T-helper 2 cell (primary cell): ENCODE measurements around the gene FGD6.
"Not testable (repeated sequence)": the region's sequence is repeated elsewhere in the genome, so short reads cannot be mapped to it uniquely, and the experiment has no call there.

ENCODE experiments used
- DNase-seq, 5 experiments: peaks; one replicate each; pipeline versions ENCODE4 v3.0.0 to v3.0.0-alpha.2; 2012 to 2022

The FGD6 gene

GRCh38 chr12:95234187-95234586, 16.9 kb upstream of the FGD6 start:
- not testable (repeated sequence) for DNase-seq

DNA sequence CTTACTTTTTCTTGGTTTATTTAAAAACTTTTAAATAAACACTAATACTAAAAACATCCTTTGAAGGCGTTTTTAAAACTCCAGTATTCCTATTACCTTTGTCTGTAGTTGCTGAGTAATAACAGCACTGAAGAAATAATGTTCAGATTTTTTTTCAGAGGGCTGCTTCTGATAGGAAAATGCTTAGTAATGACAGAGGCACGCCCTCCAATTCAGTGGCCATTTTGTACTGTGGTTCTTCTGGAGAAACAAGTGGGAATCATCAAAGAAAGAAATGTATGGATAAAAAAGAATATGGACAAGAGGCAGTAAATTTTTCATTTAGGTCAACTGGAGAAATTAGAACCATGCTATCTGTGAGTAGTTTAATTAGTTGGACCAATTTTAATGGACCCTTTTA, 13.9 kb upstream of the FGD6 start:
- no peak for DNase-seq

DNA sequence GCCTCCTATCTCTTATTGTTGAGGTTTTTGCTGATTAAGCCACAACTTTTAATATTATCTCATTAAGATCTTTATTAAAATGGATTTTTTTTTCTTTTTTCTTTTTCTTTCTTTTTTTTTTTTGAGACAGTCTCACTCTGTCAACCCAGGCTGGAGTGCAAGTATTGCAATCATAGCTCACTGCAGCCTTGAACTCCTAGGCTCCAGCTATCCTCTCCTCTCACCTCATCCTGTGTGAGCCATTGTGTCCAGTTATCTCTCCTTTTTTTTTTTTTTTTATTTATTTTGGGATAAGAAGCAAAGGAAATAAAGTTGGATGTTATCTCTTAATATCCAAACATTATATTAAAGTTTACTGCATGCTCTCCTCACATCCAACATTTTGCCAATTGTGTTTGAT, 13.0 kb upstream of the FGD6 start:
- DNase-seq, result no peak

DNA sequence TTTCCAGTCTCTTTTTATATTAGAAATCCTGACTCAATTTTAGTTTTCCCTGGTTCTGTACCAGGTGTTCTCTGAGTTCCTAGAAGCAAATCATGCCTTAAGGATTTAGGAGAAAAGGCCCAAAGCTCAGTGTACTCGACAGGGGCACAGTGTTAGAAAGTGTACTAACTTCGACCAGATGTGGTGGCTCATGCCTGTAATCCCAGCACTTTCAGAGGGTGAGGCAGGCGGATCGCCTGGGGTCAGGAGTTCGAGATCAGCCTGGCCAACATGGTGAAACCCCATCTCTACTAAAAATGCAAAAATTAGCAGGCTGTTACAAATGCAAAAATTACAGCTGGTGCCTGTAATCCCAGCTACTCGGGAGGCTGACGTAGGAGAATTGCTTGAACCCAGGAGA, 12.4 kb upstream of the FGD6 start:
- DNase-seq, result no peak

- no peak for DNase-seq
Measured at GRCh38 chr12:95228617-95229016, 11.3 kb upstream of the FGD6 start.

GRCh38 chr12:95227818-95228356, 10.6 kb upstream of the FGD6 start:
- no peak for DNase-seq

- DNase-seq, result no peak
Measured at GRCh38 chr12:95225645-95226212, 8.5 kb upstream of the FGD6 start.

DNA sequence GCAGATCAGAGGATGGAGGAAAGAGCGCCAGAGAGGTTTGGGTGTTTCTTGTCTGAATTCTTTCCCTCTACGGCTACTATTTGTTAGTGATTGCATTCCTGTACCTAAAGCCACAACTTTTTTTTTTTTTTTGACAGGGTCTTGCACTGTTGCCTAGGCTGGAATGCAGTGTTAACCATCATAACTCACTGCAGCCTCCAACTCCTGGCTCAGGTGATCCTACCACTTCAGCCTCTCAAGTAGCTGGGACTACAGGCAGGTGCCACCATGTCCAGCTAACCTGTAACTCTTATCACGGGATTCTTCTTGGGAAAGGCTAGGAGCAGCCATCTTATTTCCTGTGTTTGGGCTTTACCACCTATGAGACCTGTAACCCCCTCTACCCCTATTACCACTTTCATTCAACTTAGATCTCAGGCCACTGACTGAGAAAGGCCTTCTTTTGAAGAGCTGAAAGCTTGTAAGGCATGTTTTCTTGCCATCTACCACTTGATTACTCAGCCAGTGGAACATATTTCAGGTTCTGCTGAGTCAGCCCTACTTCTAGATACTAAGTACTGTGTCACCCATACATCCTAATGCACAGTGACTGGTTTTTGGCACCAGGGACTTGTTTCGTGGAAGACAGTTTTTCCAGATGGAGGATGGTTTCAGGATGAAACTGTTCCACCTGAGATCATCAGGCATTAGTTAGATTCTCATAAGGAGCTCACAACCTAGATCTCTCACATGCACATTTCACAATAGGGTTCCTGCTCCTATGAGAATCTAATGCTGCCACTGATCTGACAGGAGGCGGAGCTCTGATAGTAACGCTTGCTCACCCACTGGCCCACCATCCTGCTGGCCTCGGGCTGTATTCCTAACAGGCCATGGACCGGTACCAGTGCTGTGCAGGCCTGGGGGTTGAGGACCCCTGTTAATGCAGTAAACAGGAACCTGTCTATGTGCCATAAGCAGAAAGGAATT, 7.2 kb upstream of the FGD6 start:
- no peak for DNase-seq

GRCh38 chr12:95220726-95221125, 3.5 kb upstream of the FGD6 start:
- no peak for DNase-seq

- no peak for DNase-seq
Measured at GRCh38 chr12:95220190-95220589, 2.9 kb upstream of the FGD6 start.

GRCh38 chr12:95218150-95219133, 1.2 kb upstream of the FGD6 start:
- peak in 4 of 5 experiments; percentile 6 to 78 (median 29) for DNase-seq

GRCh38 chr12:95216711-95217376, 423 bp downstream of the FGD6 start:
- DNase-seq, result peak in 1 of 5 experiments; percentile 27

- DNase-seq, result no peak
Measured at GRCh38 chr12:95215949-95216348, 1.3 kb downstream of the FGD6 start.

- no peak for DNase-seq
Measured at GRCh38 chr12:95214466-95214865, 2.8 kb downstream of the FGD6 start.

DNA sequence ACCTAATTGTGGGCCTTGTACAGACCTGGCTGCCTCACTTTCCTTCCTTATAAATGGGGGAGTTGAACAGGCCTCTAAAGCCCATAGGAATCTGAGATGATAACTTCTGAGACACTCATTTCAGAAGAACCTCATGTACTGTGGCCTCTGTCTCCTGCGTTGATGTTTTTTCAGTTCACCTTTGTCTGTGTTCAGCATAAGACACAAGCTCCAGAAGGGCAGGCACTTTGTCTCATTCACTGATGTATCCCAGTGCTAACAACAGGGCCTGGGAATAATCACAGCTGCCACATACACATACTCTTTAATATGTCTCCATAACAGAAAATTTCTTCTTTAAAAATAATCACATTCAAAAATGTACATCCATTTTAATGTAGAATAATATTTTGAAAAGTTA, 3.3 kb downstream of the FGD6 start:
- no peak for DNase-seq

DNA sequence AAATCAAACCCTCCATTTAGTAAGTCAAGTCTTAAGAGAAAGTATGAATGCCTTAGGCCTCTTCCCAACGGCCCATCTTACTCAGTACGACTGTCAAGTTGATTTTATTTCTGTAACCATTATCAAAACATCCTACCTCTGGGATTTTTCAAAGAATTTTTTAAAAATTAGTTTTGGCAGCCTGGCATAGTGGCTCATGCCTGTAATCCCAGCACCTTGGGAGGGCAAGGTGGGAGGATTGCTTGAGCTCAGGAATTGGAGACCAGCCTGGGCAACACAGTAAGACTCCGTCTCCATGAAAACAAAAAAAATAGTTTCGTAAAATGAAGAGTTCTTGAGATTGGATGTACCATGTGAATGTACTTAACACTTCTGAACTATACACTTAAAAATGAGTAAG, 4.1 kb downstream of the FGD6 start:
- no peak for DNase-seq

DNA sequence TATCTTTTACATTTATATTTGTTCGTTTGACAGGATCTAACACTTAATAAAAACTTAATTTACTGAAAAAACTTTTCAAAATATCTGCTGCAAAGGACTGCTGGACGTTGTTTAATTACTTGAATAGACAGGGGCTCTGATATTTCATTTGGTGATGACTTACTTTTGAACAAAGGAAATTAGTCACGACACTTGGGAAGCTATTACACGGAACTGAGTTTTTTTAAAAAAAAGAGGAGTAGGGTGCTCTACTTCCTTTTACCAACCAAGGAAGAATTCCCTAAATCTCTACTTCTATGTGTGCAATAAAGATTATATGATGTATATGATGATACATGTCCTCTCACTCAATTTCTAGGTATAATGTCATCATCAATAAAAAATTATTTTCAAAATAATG, 4.7 kb downstream of the FGD6 start:
- no peak for DNase-seq

- no peak for DNase-seq
Measured at GRCh38 chr12:95208678-95209077, 8.6 kb downstream of the FGD6 start.

GRCh38 chr12:95207407-95207806, 9.9 kb downstream of the FGD6 start:
- no peak for DNase-seq

- no peak for DNase-seq
Measured at GRCh38 chr12:95206916-95207315, 10.4 kb downstream of the FGD6 start.

- DNase-seq, result no peak
Measured at GRCh38 chr12:95205685-95206084, 11.6 kb downstream of the FGD6 start.

- DNase-seq, result no peak
Measured at GRCh38 chr12:95205016-95205624, 12.1 kb downstream of the FGD6 start.
